Diencephalon (tissue), 1 donor: Measurements from ENCODE around the gene OR2T6. TPM values are rescaled to one million over a fixed set of nuclear protein-coding genes. Genes with fewer than 3 reads are reported as not detected.

Source experiments
- total RNA-seq: library from RNA; depleted of rRNA; stranded (reverse); fragments of >200 nt; gene quantifications from one replicate; pipeline ENCODE4 v1.2.3, GENCODE V29; 2014

The OR2T6 gene, protein sequence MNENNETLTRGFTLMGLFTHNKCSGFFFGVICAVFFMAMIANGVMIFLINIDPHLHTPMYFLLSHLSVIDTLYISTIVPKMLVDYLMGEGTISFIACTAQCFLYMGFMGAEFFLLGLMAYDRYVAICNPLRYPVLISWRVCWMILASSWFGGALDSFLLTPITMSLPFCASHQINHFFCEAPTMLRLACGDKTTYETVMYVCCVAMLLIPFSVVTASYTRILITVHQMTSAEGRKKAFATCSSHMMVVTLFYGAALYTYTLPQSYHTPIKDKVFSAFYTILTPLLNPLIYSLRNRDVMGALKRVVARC
- total RNA-seq: 0.46 TPM

DNA sequence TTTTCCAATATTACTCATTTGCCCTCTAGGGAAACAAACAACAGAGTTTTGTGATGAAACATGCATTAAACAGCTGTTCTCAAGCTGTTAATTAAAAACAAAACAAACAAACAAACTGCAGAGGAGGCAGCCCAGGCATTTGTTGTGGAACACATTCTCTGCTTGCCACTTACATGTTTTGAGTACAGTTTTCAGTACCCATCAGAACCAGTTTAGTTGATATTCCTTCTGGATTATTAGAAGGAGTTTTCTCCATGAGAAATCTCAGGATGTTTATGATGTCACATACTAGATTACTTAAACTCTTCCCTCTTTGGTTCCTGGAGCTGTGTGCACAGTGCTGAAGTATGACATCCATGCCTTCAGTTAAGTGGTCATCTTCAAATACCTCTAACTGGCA is at the start of gene OR2T6:
Gene OR2T6 (plus strand): TSS at position 301 of the 400 bp plus-strand sequence. CDS start 11,863 bp downstream, outside the sequence.

DNA sequence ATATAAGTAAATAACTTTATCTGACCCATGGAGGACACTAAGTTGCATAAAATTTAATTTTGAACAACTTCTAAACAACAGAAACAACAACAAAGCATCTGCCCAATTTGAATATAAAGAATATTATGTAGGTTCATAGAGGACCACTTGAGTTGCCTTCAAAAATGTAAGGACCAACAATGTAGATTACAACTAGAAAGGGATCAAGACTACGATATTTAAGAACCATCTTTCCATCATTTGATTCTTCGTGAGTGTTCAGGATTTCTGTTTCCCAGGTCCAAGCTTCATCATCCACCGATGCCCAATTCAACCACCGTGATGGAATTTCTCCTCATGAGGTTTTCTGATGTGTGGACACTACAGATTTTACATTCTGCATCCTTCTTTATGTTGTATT is 27.1 kb upstream of the OR2T6 start, which contains the start of gene OR14C36:
Gene OR14C36 (plus strand): TSS at position 301 of the 400 bp plus-strand sequence. CDS start 0 bp downstream, at position 301.

GRCh38 chr1:248361121-248361715 is 14.3 kb upstream of the OR2T6 start, which contains the start of gene OR2T4:
Gene OR2T4 (plus strand): TSS chr1:248361665. CDS start chr1:248361665, 0 bp downstream.

GRCh38 chr1:248402748-248403147 is 27.2 kb downstream of the OR2T6 start, which contains the start of gene OR2T1:
Gene OR2T1 (plus strand): TSS chr1:248403048. CDS start chr1:248406148, 3,100 bp downstream.

Other genes starting within 250 kb of the OR2T6 start
- gene OR2M5, start 230.6 kb upstream of the OR2T6 start, total RNA-seq: not detected
- not detected for gene OR2M2, start 200.9 kb upstream of the OR2T6 start, total RNA-seq
- 0.46 TPM for gene OR2M3, start 178.5 kb upstream of the OR2T6 start, total RNA-seq
- gene OR2M4, start 144.3 kb upstream of the OR2T6 start, total RNA-seq: 0.46 TPM
- gene OR2T33, start 97.8 kb upstream of the OR2T6 start, total RNA-seq: not detected
- not detected for gene OR2T12, start 72.3 kb upstream of the OR2T6 start, total RNA-seq
- gene OR2M7, start 51.2 kb upstream of the OR2T6 start, total RNA-seq: not detected
- gene OR14C36, start 27.0 kb upstream of the OR2T6 start, total RNA-seq: not detected
- 0.46 TPM for gene OR2T4, start 14.1 kb upstream of the OR2T6 start, total RNA-seq
- gene OR2T1, start 27.3 kb downstream of the OR2T6 start, total RNA-seq: not detected
- gene OR2T2, start 69.9 kb downstream of the OR2T6 start, total RNA-seq: not detected
- gene OR2T3, start 97.6 kb downstream of the OR2T6 start, total RNA-seq: not detected
- not detected for gene OR2T5, start 112.8 kb downstream of the OR2T6 start, total RNA-seq
- not detected for gene OR2G6, start 132.3 kb downstream of the OR2T6 start, total RNA-seq
- gene OR2T29, start 187.0 kb downstream of the OR2T6 start, total RNA-seq: 0.23 TPM
- not detected for gene OR2T34, start 199.0 kb downstream of the OR2T6 start, total RNA-seq
- gene OR2T10, start 222.0 kb downstream of the OR2T6 start, total RNA-seq: not detected